ENCODE results near the gene NIT1.
A peak's percentile ranks its signal among the peaks of the same experiment; 100 is the strongest.
"Not testable (repeated sequence)": the region's sequence is repeated elsewhere in the genome, so short reads cannot be mapped to it uniquely, and the experiment has no call there.

The NIT1 gene

GRCh38 chr1:161111117-161111516, 6.8 kb upstream of the NIT1 start:
- DNase-seq (ENCODE audit: insufficient read length, low spot score) = no peak
- no peak for FAIRE-seq

GRCh38 chr1:161111527-161111926, 6.4 kb upstream of the NIT1 start:
- no peak for FAIRE-seq
- no peak for DNase-seq (ENCODE audit: insufficient read length, low spot score)

- no peak for DNase-seq (ENCODE audit: insufficient read length, low spot score)
- no peak for FAIRE-seq
Observed at GRCh38 chr1:161113915-161114314, 4.0 kb upstream of the NIT1 start.

GRCh38 chr1:161114556-161114955, 3.3 kb upstream of the NIT1 start:
- DNase-seq (ENCODE audit: insufficient read length, low spot score) (no peak), FAIRE-seq (no peak)

- peak; percentile 46 for DNase-seq (ENCODE audit: insufficient read length, low spot score)
- peak; percentile 16 for FAIRE-seq
Observed at GRCh38 chr1:161115132-161115711, 2.7 kb upstream of the NIT1 start.

GRCh38 chr1:161115961-161116360, 1.9 kb upstream of the NIT1 start:
- not testable (repeated sequence) for FAIRE-seq; DNase-seq (ENCODE audit: insufficient read length, low spot score)

GRCh38 chr1:161119092-161119903, 1.4 kb downstream of the NIT1 start:
- FAIRE-seq = no peak
- peak; percentile 19 for DNase-seq (ENCODE audit: insufficient read length, low spot score)

GRCh38 chr1:161121042-161121650, 3.2 kb downstream of the NIT1 start:
- DNase-seq (ENCODE audit: insufficient read length, low spot score) (no peak), FAIRE-seq (no peak)

- FAIRE-seq = no peak
- DNase-seq (ENCODE audit: insufficient read length, low spot score) = no peak
Observed at GRCh38 chr1:161121834-161122233, 3.9 kb downstream of the NIT1 start.

- FAIRE-seq = no peak
- no peak for DNase-seq (ENCODE audit: insufficient read length, low spot score)
Observed at GRCh38 chr1:161122967-161123366, 5.1 kb downstream of the NIT1 start.

- DNase-seq (ENCODE audit: insufficient read length, low spot score) (no peak), FAIRE-seq (no peak)
Observed at GRCh38 chr1:161127649-161128048, 9.7 kb downstream of the NIT1 start.

GRCh38 chr1:161128591-161129420, 10.9 kb downstream of the NIT1 start:
- FAIRE-seq = no peak
- DNase-seq (ENCODE audit: insufficient read length, low spot score) = no peak

GRCh38 chr1:161130266-161130665, 12.4 kb downstream of the NIT1 start:
- FAIRE-seq = no peak
- no peak for DNase-seq (ENCODE audit: insufficient read length, low spot score)

- DNase-seq (ENCODE audit: insufficient read length, low spot score) (no peak), FAIRE-seq (no peak)
Observed at GRCh38 chr1:161131523-161132409, 13.9 kb downstream of the NIT1 start.

GRCh38 chr1:161132410-161133219, 14.7 kb downstream of the NIT1 start, which contains the start of gene DEDD:
TSS of gene DEDD (minus strand) at chr1:161132667. CDS start at chr1:161124462, 8,205 bp downstream.
- DNase-seq (ENCODE audit: insufficient read length, low spot score) = peak; percentile 79
- FAIRE-seq = no peak

GRCh38 chr1:161133220-161133740, 15.4 kb downstream of the NIT1 start:
- DNase-seq (ENCODE audit: insufficient read length, low spot score) (no peak), FAIRE-seq (no peak)

GRCh38 chr1:161137881-161138280, 20.0 kb downstream of the NIT1 start:
- no peak for DNase-seq (ENCODE audit: insufficient read length, low spot score)

GRCh38 chr1:161138431-161138830, 20.5 kb downstream of the NIT1 start:
- FAIRE-seq (no peak), DNase-seq (ENCODE audit: insufficient read length, low spot score) (no peak)

More at GRCh38 chr1:161137881-161138280, 20.0 kb downstream of the NIT1 start:
- FAIRE-seq = no peak

GRCh38 chr1:161139766-161140165, 21.9 kb downstream of the NIT1 start:
- FAIRE-seq (no peak), DNase-seq (ENCODE audit: insufficient read length, low spot score) (no peak)
